ENCODE results near the gene SLC31A2.

The SLC31A2 gene

GRCh38 chr9:113151696-113152630 is 1.2 kb downstream of the SLC31A2 start:
- DNase-seq, result no peak

GRCh38 chr9:113152699-113153098 is 1.9 kb downstream of the SLC31A2 start:
- no peak for DNase-seq

GRCh38 chr9:113153599-113153998 is 2.8 kb downstream of the SLC31A2 start:
- DNase-seq, result no peak

- no peak for DNase-seq
Measured at GRCh38 chr9:113154471-113154870, 3.7 kb downstream of the SLC31A2 start.

- no peak for DNase-seq
Measured at GRCh38 chr9:113154946-113155345, 4.1 kb downstream of the SLC31A2 start.

GRCh38 chr9:113155911-113156588 is 5.2 kb downstream of the SLC31A2 start:
- DNase-seq, result no peak

GRCh38 chr9:113156880-113157279 is 6.1 kb downstream of the SLC31A2 start:
- DNase-seq, result no peak

- no peak for DNase-seq
Measured at GRCh38 chr9:113158446-113158845, 7.6 kb downstream of the SLC31A2 start.

GRCh38 chr9:113160571-113160970 is 9.8 kb downstream of the SLC31A2 start:
- no peak for DNase-seq

GRCh38 chr9:113163001-113163400 is 12.2 kb downstream of the SLC31A2 start:
- DNase-seq, result no peak

GRCh38 chr9:113164536-113165300 is 13.9 kb downstream of the SLC31A2 start:
- no peak for DNase-seq

GRCh38 chr9:113166039-113166438 is 15.2 kb downstream of the SLC31A2 start:
- DNase-seq, result no peak

GRCh38 chr9:113168809-113169208 is 18.0 kb downstream of the SLC31A2 start:
- no peak for DNase-seq

- no peak for DNase-seq
Measured at GRCh38 chr9:113173341-113173740, 22.5 kb downstream of the SLC31A2 start.

- no peak for DNase-seq
Measured at GRCh38 chr9:113176803-113177202, 26.0 kb downstream of the SLC31A2 start.

- DNase-seq, result no peak
Measured at GRCh38 chr9:113177251-113177650, 26.4 kb downstream of the SLC31A2 start.

- DNase-seq, result no peak
Measured at GRCh38 chr9:113178087-113178486, 27.3 kb downstream of the SLC31A2 start.

- no peak for DNase-seq
Measured at GRCh38 chr9:113179839-113180238, 29.0 kb downstream of the SLC31A2 start.

GRCh38 chr9:113181165-113181564 is 30.4 kb downstream of the SLC31A2 start:
- no peak for DNase-seq

GRCh38 chr9:113183956-113184488 is 33.2 kb downstream of the SLC31A2 start:
- DNase-seq, result no peak

- DNase-seq, result no peak
Measured at GRCh38 chr9:113184539-113184938, 33.7 kb downstream of the SLC31A2 start.

GRCh38 chr9:113185271-113185670 is 34.5 kb downstream of the SLC31A2 start:
- DNase-seq, result no peak

- no peak for DNase-seq
Measured at GRCh38 chr9:113186137-113186755, 35.4 kb downstream of the SLC31A2 start.
